Ectodermal cell (in vitro differentiated cells): Measurements from ENCODE around the gene DPP10.

Experiments used
- H3K27ac ChIP-seq: 2 replicates; pipeline ENCODE4 v1.7.0; 2013; ENCODE audit warnings: mild to moderate bottlenecking, low read depth, low read length; ENCODE audit not compliant: insufficient read depth, poor library complexity, severe bottlenecking
- H3K27me3 ChIP-seq: 2 replicates; pipeline ENCODE4 v1.7.0; 2013; ENCODE audit warnings: mild to moderate bottlenecking, low read length; ENCODE audit not compliant: insufficient read depth, control insufficient read depth, poor library complexity, severe bottlenecking
- H3K36me3 ChIP-seq: one replicate; pipeline ENCODE4 v1.7.0; 2013; ENCODE audit warnings: low read length; ENCODE audit not compliant: control insufficient read depth, insufficient read depth
- H3K4me1 ChIP-seq: one replicate; pipeline ENCODE4 v1.7.0; 2013; ENCODE audit warnings: low read length; ENCODE audit not compliant: control insufficient read depth, insufficient read depth
- H3K4me3 ChIP-seq: 2 replicates; pipeline ENCODE4 v1.7.0; 2013; ENCODE audit warnings: low read depth, low read length, control low read depth; ENCODE audit not compliant: insufficient read depth
- H3K9me3 ChIP-seq: 2 replicates; pipeline ENCODE4 v1.7.0; 2013; ENCODE audit warnings: mild to moderate bottlenecking, low read length, moderate library complexity; ENCODE audit not compliant: control insufficient read depth
- WGBS, 2 experiments: methylation state at CpG; one replicate each; pipeline ENCODE4 v1.1.7; 2013; ENCODE audit warnings: missing lambda C conversion rate in 2 of 2; 5-methylcytosine and 5-hydroxymethylcytosine counted together

Gene DPP10

GRCh38 chr2:114784046-114784445 is 341.6 kb downstream of the DPP10 start:
- Histone ChIP-seq H3K4me3 (no peak overlapping the region), H3K4me1 (no peaks in the 10 kb centered on the region), H3K27ac (no peak overlapping the region), H3K36me3 (no peaks in the 10 kb centered on the region), H3K27me3 (no peaks in the 10 kb centered on the region), H3K9me3 (no peaks in the 10 kb centered on the region)
- 88 to 90% methylated on average over 1 of the region's 1 CpG for WGBS, 2 experiments

- no peaks in the 10 kb centered on the region for H3K9me3 ChIP-seq
- H3K27me3 ChIP-seq = no peaks in the 10 kb centered on the region
- no peak overlapping the region for H3K4me3 ChIP-seq
- H3K4me1 ChIP-seq = no peaks in the 10 kb centered on the region
- no peak overlapping the region for H3K27ac ChIP-seq
- 83 to 85% methylated on average over 4 of the region's 6 CpGs for WGBS, 2 experiments
- no peaks in the 10 kb centered on the region for H3K36me3 ChIP-seq
Measured at GRCh38 chr2:114784890-114785583, 342.6 kb downstream of the DPP10 start.

GRCh38 chr2:114786901-114787300 is 344.5 kb downstream of the DPP10 start:
- 95% methylated on average over 5 of the region's 5 CpGs for WGBS, 2 experiments
- Histone ChIP-seq H3K4me3 (no peak overlapping the region), H3K36me3 (no peaks in the 10 kb centered on the region), H3K4me1 (no peaks in the 10 kb centered on the region), H3K9me3 (no peaks in the 10 kb centered on the region), H3K27me3 (no peaks in the 10 kb centered on the region), H3K27ac (no peak overlapping the region)

GRCh38 chr2:114787486-114787885 is 345.0 kb downstream of the DPP10 start:
- no peaks in the 10 kb centered on the region for H3K9me3 ChIP-seq
- no peak overlapping the region for H3K4me3 ChIP-seq
- no peak overlapping the region for H3K27ac ChIP-seq
- no peaks in the 10 kb centered on the region for H3K27me3 ChIP-seq
- no peaks in the 10 kb centered on the region for H3K4me1 ChIP-seq
- 95 to 96% methylated on average over 2 to 3 of the region's 3 CpGs for WGBS, 2 experiments
- no peaks in the 10 kb centered on the region for H3K36me3 ChIP-seq

GRCh38 chr2:114789989-114790388 is 347.5 kb downstream of the DPP10 start:
- 85 to 100% methylated on average over 1 of the region's 1 CpG for WGBS, 2 experiments
- no peaks in the 10 kb centered on the region for H3K4me1 ChIP-seq
- no peaks in the 10 kb centered on the region for H3K27me3 ChIP-seq
- H3K9me3 ChIP-seq = no peaks in the 10 kb centered on the region
- H3K36me3 ChIP-seq = no peaks in the 10 kb centered on the region
- H3K27ac ChIP-seq = no peak overlapping the region
- no peak overlapping the region for H3K4me3 ChIP-seq

- Histone ChIP-seq H3K4me1 (no peaks in the 10 kb centered on the region), H3K27ac (no peak overlapping the region), H3K27me3 (no peaks in the 10 kb centered on the region), H3K9me3 (no peaks in the 10 kb centered on the region), H3K36me3 (no peaks in the 10 kb centered on the region), H3K4me3 (no peak overlapping the region)
- 93 to 94% methylated on average over 2 to 4 of the region's 4 CpGs for WGBS, 2 experiments
Measured at GRCh38 chr2:114797540-114797939, 355.1 kb downstream of the DPP10 start.

- 81 to 96% methylated on average over 2 of the region's 2 CpGs for WGBS, 2 experiments
- Histone ChIP-seq H3K4me1 (no peaks in the 10 kb centered on the region), H3K4me3 (no peak overlapping the region), H3K36me3 (no peaks in the 10 kb centered on the region), H3K27me3 (no peaks in the 10 kb centered on the region), H3K9me3 (no peaks in the 10 kb centered on the region), H3K27ac (no peak overlapping the region)
Measured at GRCh38 chr2:114797942-114798341, 355.5 kb downstream of the DPP10 start.

GRCh38 chr2:114800371-114800770 is 357.9 kb downstream of the DPP10 start:
- H3K4me1 ChIP-seq = no peaks in the 10 kb centered on the region
- no peaks in the 10 kb centered on the region for H3K27me3 ChIP-seq
- H3K36me3 ChIP-seq = no peaks in the 10 kb centered on the region
- H3K27ac ChIP-seq = no peak overlapping the region
- no peaks in the 10 kb centered on the region for H3K9me3 ChIP-seq
- no peak overlapping the region for H3K4me3 ChIP-seq
- WGBS, 2 experiments = 88 to 100% methylated on average over 2 of the region's 2 CpGs

GRCh38 chr2:114805195-114805594 is 362.8 kb downstream of the DPP10 start:
- WGBS, 2 experiments = 91 to 98% methylated on average over 3 of the region's 3 CpGs
- H3K4me1 ChIP-seq = no peaks in the 10 kb centered on the region
- no peaks in the 10 kb centered on the region for H3K27me3 ChIP-seq
- no peaks in the 10 kb centered on the region for H3K36me3 ChIP-seq
- no peak overlapping the region for H3K4me3 ChIP-seq
- no peaks in the 10 kb centered on the region for H3K9me3 ChIP-seq
- H3K27ac ChIP-seq = no peak overlapping the region

GRCh38 chr2:114810092-114810491 is 367.7 kb downstream of the DPP10 start:
- Histone ChIP-seq H3K9me3 (no peaks in the 10 kb centered on the region), H3K27ac (no peak overlapping the region), H3K27me3 (no peaks in the 10 kb centered on the region), H3K4me1 (no peaks in the 10 kb centered on the region), H3K36me3 (no peaks in the 10 kb centered on the region), H3K4me3 (no peak overlapping the region)
- 92 to 100% methylated on average over 3 of the region's 5 CpGs for WGBS, 2 experiments

- Histone ChIP-seq H3K4me3 (no peak overlapping the region), H3K27ac (no peak overlapping the region), H3K27me3 (no peaks in the 10 kb centered on the region), H3K36me3 (no peaks in the 10 kb centered on the region), H3K9me3 (no peaks in the 10 kb centered on the region), H3K4me1 (peaks cover 7% of the 10 kb centered on the region)
- 88% methylated on average over 5 of the region's 5 CpGs for WGBS, 2 experiments
Measured at GRCh38 chr2:114812261-114812660, 369.8 kb downstream of the DPP10 start.
